Upper lobe of left lung (tissue), 6 donors: ENCODE measurements around the gene RPL7A. TPM values are rescaled to one million over a fixed set of nuclear protein-coding genes. Genes with fewer than 3 reads are reported as not detected.

Experiments
- ATAC-seq, 2 donors: fragments of 200-7000 bp; cut with Tn5 transposase; one replicate each; pipeline ENCODE4 v1.9.1; 2022; ENCODE audit warnings: mild to moderate bottlenecking in 2 of 2, moderate library complexity in 2 of 2; ENCODE audit not compliant: low FRiP score in 2 of 2
- DNase-seq, 2 donors: peaks; one replicate each; pipeline ENCODE4 v3.0.0-alpha.2; 2019 to 2020
- H3K27ac ChIP-seq, 4 donors: fragments of 200-600 bp; sonication (generic); one replicate each; pipeline ENCODE4 v1.5.1; 2016 to 2019
- H3K27me3 ChIP-seq, 4 donors: fragments of 200-600 bp; sonication (generic); one replicate each; pipeline ENCODE4 v1.5.1; 2017 to 2019
- H3K36me3 ChIP-seq, 4 donors: fragments of 200-600 bp; sonication (generic); one replicate each; pipeline ENCODE4 v1.5.1; 2016 to 2019
- H3K4me1 ChIP-seq, 4 donors: fragments of 200-600 bp; sonication (generic); one replicate each; pipeline ENCODE4 v1.5.1; 2018 to 2019
- H3K4me3 ChIP-seq, 4 donors: fragments of 200-600 bp; sonication (generic); one replicate each; pipeline ENCODE4 v1.5.1; 2017 to 2019; ENCODE audit warnings: mild to moderate bottlenecking in 2 of 4, moderate library complexity in 1 of 4
- H3K9me3 ChIP-seq, 4 donors: fragments of 200-600 bp; sonication (generic); one replicate each; pipeline ENCODE4 v1.5.1; 2018 to 2019
- CTCF ChIP-seq, 6 experiments: fragments of 450-650 bp in 4 of 6; fragments of 200-600 bp in 2 of 6; sonication (generic) in 2 of 6; IDR thresholded peaks; one replicate each; pipeline ENCODE4 v1.5.1; 2016 to 2019; ENCODE audit warnings: antibody characterized with exemption in 6 of 6
- EP300 ChIP-seq, 4 donors: sonication (generic); formaldehyde crosslinking; IDR thresholded peaks; one replicate each; pipeline ENCODE4 v1.5.1; 2017; ENCODE audit warnings: antibody characterized with exemption in 4 of 4, control low read depth in 2 of 4
- POLR2A ChIP-seq, 4 donors: fragments of 450-650 bp; IDR thresholded peaks; one replicate each; pipeline ENCODE4 v1.5.1; 2016 to 2017; ENCODE audit warnings: antibody characterized with exemption in 4 of 4, mild to moderate bottlenecking in 2 of 4
- POLR2AphosphoS5 ChIP-seq, 2 donors: sonication (generic); formaldehyde crosslinking; IDR thresholded peaks; one replicate each; pipeline ENCODE4 v1.5.1; 2017; ENCODE audit warnings: antibody characterized with exemption in 2 of 2
- WGBS, 2 donors: methylation state at CpG; one replicate each; pipeline ENCODE4 v1.1.5; 2017 to 2018; 5-methylcytosine and 5-hydroxymethylcytosine counted together
- total RNA-seq, 6 donors: library from RNA; depleted of rRNA in 4 of 6; stranded (reverse); fragments of >200 nt in 4 of 6; gene quantifications; one replicate each; pipeline versions ENCODE4 v1.1.0 to v1.2.1, GENCODE V29; 2016 to 2021
- donor health status: DM: no; HTN: no; CAD: no; lungs with moderate emphysema.
- donor health status: DM: no; HTN: yes; CAD: no; lungs with severe emphysema.

The RPL7A gene
- total RNA-seq, 6 donors from 2014 or later, result 840 to 1,613 (median 1,352) TPM

GRCh38 chr9:133351526-133351907 lies 3.5 kb downstream of the RPL7A start:
- Histone ChIP-seq H3K36me3 (peaks cover 31 to 50% (median 39%) of the 10 kb centered on the region in 4 donors), H3K27ac (no peak overlapping the region), H3K27me3 (no peaks in the 10 kb centered on the region), H3K9me3 (no peaks in the 10 kb centered on the region), H3K4me3 (no peak overlapping the region), H3K4me1 (peaks cover 30 to 49% (median 33%) of the 10 kb centered on the region in 4 donors)
- TF ChIP-seq POLR2AphosphoS5 (IDR thresholded peaks at IDR 0.05) (no peak), EP300 (IDR thresholded peaks at IDR 0.05) (no peak), POLR2A (IDR thresholded peaks at IDR 0.05) (no peak), CTCF (IDR thresholded peaks at IDR 0.05) (no peak)
- no peak for DNase-seq
- ATAC-seq, result no peak
- 96% methylated on average over 3 of the region's 3 CpGs for WGBS, 2 donors

GRCh38 chr9:133351908-133352634 lies 4.1 kb downstream of the RPL7A start:
- WGBS, 2 donors, result 78 to 82% methylated on average over 12 to 14 of the region's 14 CpGs
- H3K36me3 ChIP-seq, result peaks cover 31 to 50% (median 39%) of the 10 kb centered on the region in 4 donors

GRCh38 chr9:133352635-133353340 lies 4.8 kb downstream of the RPL7A start:
- Histone ChIP-seq H3K36me3 (peaks cover 31 to 50% (median 39%) of the 10 kb centered on the region in 4 donors), H3K4me1 (peaks cover 33 to 50% (median 37%) of the 10 kb centered on the region in 4 donors), H3K9me3 (no peaks in the 10 kb centered on the region), H3K27ac (no peak overlapping the region), H3K4me3 (no peak overlapping the region), H3K27me3 (no peaks in the 10 kb centered on the region)
- DNase-seq (no peak), ATAC-seq (no peak)
- TF ChIP-seq POLR2AphosphoS5 (IDR thresholded peaks at IDR 0.05) (no peak), CTCF (IDR thresholded peaks at IDR 0.05) (no peak), EP300 (IDR thresholded peaks at IDR 0.05) (no peak), POLR2A (IDR thresholded peaks at IDR 0.05) (no peak)
- WGBS, 2 donors, result 75 to 77% methylated on average over 8 of the region's 8 CpGs

More at GRCh38 chr9:133351908-133352634, 4.1 kb downstream of the RPL7A start:
- Histone ChIP-seq H3K27ac (no peak overlapping the region), H3K4me3 (no peak overlapping the region), H3K27me3 (no peaks in the 10 kb centered on the region), H3K9me3 (no peaks in the 10 kb centered on the region), H3K4me1 (peaks cover 29 to 48% (median 31%) of the 10 kb centered on the region in 4 donors)
- ATAC-seq, result no peak
- DNase-seq, result no peak
- TF ChIP-seq CTCF (IDR thresholded peaks at IDR 0.05) (peak in 4 of 6 experiments; percentile 20 to 50 (median 32)), EP300 (IDR thresholded peaks at IDR 0.05) (no peak), POLR2A (IDR thresholded peaks at IDR 0.05) (peak in 1 of 4 donors; percentile 10)

DNA sequence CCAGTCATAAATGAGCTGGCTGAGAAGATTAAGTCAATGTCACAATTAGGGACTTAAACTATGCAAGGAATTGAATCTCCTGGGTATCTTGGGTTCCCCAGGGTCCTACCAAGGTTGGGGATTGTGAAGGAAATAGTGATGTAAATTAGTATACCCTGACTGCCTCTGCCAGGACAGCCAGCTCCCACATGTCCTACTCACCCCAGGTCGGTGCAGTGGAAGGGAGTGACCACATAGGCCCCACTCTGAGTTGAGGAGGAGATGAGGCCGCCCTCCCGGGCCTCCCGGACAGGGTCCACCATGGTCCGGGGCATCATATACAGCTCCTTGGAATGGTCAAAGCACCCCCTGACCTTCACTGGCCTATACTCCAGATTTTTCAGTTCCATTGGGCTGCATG lies 5.5 kb downstream of the RPL7A start:
- Histone ChIP-seq H3K4me1 (peaks cover 34 to 55% (median 39%) of the 10 kb centered on the region in 4 donors), H3K27ac (no peak overlapping the region), H3K36me3 (peaks cover 31 to 50% (median 39%) of the 10 kb centered on the region in 4 donors), H3K27me3 (no peaks in the 10 kb centered on the region), H3K9me3 (no peaks in the 10 kb centered on the region), H3K4me3 (no peak overlapping the region)
- 79 to 92% methylated on average over 5 of the region's 5 CpGs for WGBS, 2 donors
- DNase-seq (no peak), ATAC-seq (no peak)
- TF ChIP-seq CTCF (IDR thresholded peaks at IDR 0.05) (no peak), EP300 (IDR thresholded peaks at IDR 0.05) (no peak), POLR2AphosphoS5 (IDR thresholded peaks at IDR 0.05) (no peak)
